IMR-90 (cell line): ENCODE results near the gene UBE2N. TPM values are rescaled to one million over a fixed set of nuclear protein-coding genes. Genes with fewer than 3 reads are reported as not detected.

Experiments
- ATAC-seq: fragments of 200-7000 bp; cut with Tn5 transposase; 2 replicates; pipeline ENCODE4 v1.9.1; 2020; ENCODE audit warnings: low read depth, mild to moderate bottlenecking, moderate library complexity
- BruUV-seq: library from RNA; stranded (reverse); fragments of 400-500 nt; replicated peaks from 2 replicates; lab custom pipeline; 2021; lab: Mats Ljungman, UMichigan
- CTCF ChIA-PET: fragments of 300-600 bp; formaldehyde crosslinking; extraction: SDS; loops from one replicate; lab custom pipeline; 2021; ENCODE audit warnings: antibody characterized with exemption; lab: Yijun Ruan, JAX
- POLR2A ChIA-PET: fragments of 300-600 bp; sonication (Branson Sonifier 250); formaldehyde crosslinking; loops from one replicate; lab custom pipeline; 2022; ENCODE audit warnings: antibody characterized with exemption; ENCODE audit not compliant: unreplicated experiment; lab: Charles Lee
- DNase-seq: peaks from one replicate; pipeline ENCODE4 v3.0.0; 2013
- H2AFZ ChIP-seq: replicated peaks from 2 replicates; pipeline ENCODE3; 2013; ENCODE audit warnings: low read length, mild to moderate bottlenecking; ENCODE audit not compliant: poor library complexity
- H2AK5ac ChIP-seq: 2 replicates; pipeline ENCODE4 v1.6.1; 2013; ENCODE audit warnings: low read depth, low read length, inconsistent platforms
- H2AK9ac ChIP-seq: replicated peaks from 2 replicates; pipeline ENCODE3; 2013; ENCODE audit warnings: mild to moderate bottlenecking, low read depth, low read length, moderate library complexity; ENCODE audit not compliant: poor library complexity
- H2BK120ac ChIP-seq: 2 replicates; pipeline ENCODE4 v1.6.1; 2013; ENCODE audit warnings: low read depth, low read length, inconsistent platforms
- H2BK15ac ChIP-seq: 3 replicates; pipeline ENCODE4 v1.6.1; 2013; ENCODE audit warnings: low read depth, low read length, inconsistent platforms
- H2BK20ac ChIP-seq: 2 replicates; pipeline ENCODE4 v1.6.1; 2013; ENCODE audit warnings: low read depth, mild to moderate bottlenecking, inconsistent platforms, low read length, moderate library complexity
- H2BK5ac ChIP-seq: 2 replicates; pipeline ENCODE4 v1.6.1; 2013; ENCODE audit warnings: mild to moderate bottlenecking, low read depth, low read length, inconsistent platforms; ENCODE audit not compliant: poor library complexity, severe bottlenecking
- H3K14ac ChIP-seq: replicated peaks from 2 replicates; pipeline ENCODE4 v1.6.1; 2013; ENCODE audit warnings: low read depth, low read length, inconsistent platforms
- H3K18ac ChIP-seq: 2 replicates; pipeline ENCODE4 v1.6.1; 2013; ENCODE audit warnings: low read depth, low read length, control low read depth
- H3K23ac ChIP-seq: 2 replicates; pipeline ENCODE4 v1.6.1; 2013; ENCODE audit warnings: low read depth, low read length, inconsistent platforms
- H3K27ac ChIP-seq: 2 replicates; pipeline ENCODE4 v1.5.1; 2013; ENCODE audit warnings: mild to moderate bottlenecking, control low read depth, low read length; ENCODE audit not compliant: insufficient read depth
- H3K27me3 ChIP-seq: 2 replicates; pipeline ENCODE4 v1.6.1; 2013; ENCODE audit warnings: low read length; ENCODE audit not compliant: control insufficient read depth, insufficient read depth
- H3K36me3 ChIP-seq: 2 replicates; pipeline ENCODE4 v1.6.1; 2013; ENCODE audit warnings: low read length, mixed read lengths; ENCODE audit not compliant: control insufficient read depth, insufficient read depth
- H3K4ac ChIP-seq: 2 replicates; pipeline ENCODE4 v1.6.1; 2013; ENCODE audit warnings: low read depth, low read length, inconsistent platforms
- H3K4me1 ChIP-seq: 2 replicates; pipeline ENCODE4 v1.6.1; 2013; ENCODE audit warnings: low read length, mixed read lengths; ENCODE audit not compliant: control insufficient read depth, insufficient read depth
- H3K4me2 ChIP-seq: 2 replicates; pipeline ENCODE4 v1.6.1; 2013; ENCODE audit warnings: low read depth, mild to moderate bottlenecking, control low read depth, low read length, moderate library complexity
- H3K4me3 ChIP-seq: 2 replicates; pipeline ENCODE4 v1.5.1; 2013; ENCODE audit warnings: low read depth, mild to moderate bottlenecking, control low read depth, low read length, moderate library complexity; ENCODE audit not compliant: insufficient read depth
- H3K56ac ChIP-seq: 2 replicates; pipeline ENCODE4 v1.6.1; 2013; ENCODE audit warnings: low read length, inconsistent platforms; ENCODE audit not compliant: insufficient read depth; ENCODE audit errors: extremely low read depth
- H3K79me1 ChIP-seq, 2 experiments: 2 replicates each; pipeline ENCODE4 v1.6.1; 2013; ENCODE audit warnings: low read length in 2 of 2, inconsistent platforms in 1 of 2, low read depth in 1 of 2
- H3K9ac ChIP-seq: 2 replicates; pipeline ENCODE4 v1.6.1; 2013; ENCODE audit warnings: low read depth, low read length, control low read depth
- H3K9me1 ChIP-seq: 2 replicates; pipeline ENCODE4 v1.6.1; 2013; ENCODE audit warnings: low read length, inconsistent platforms; ENCODE audit not compliant: insufficient read depth
- H3K9me3 ChIP-seq: 2 replicates; pipeline ENCODE4 v1.6.1; 2013; ENCODE audit warnings: low read length; ENCODE audit not compliant: control insufficient read depth, insufficient read depth
- H4K20me1 ChIP-seq: 2 replicates; pipeline ENCODE4 v1.6.1; 2013; ENCODE audit warnings: low read length, inconsistent platforms; ENCODE audit not compliant: insufficient read depth
- H4K5ac ChIP-seq: 2 replicates; pipeline ENCODE4 v1.6.1; 2013; ENCODE audit warnings: mild to moderate bottlenecking, low read depth, low read length, control low read depth
- H4K8ac ChIP-seq, 2 experiments: 2 replicates each; pipeline ENCODE4 v1.6.1; 2013; ENCODE audit warnings: low read depth in 2 of 2, low read length in 2 of 2, control low read depth in 1 of 2, inconsistent platforms in 1 of 2
- H4K91ac ChIP-seq: 2 replicates; pipeline ENCODE4 v1.6.1; 2013; ENCODE audit warnings: low read depth, low read length, inconsistent platforms; ENCODE audit not compliant: insufficient read depth
- BHLHE40 ChIP-seq: fragments of 150-350 bp; IDR thresholded peaks from 2 replicates; pipeline ENCODE4 v1.6.1; 2016; ENCODE audit warnings: mild to moderate bottlenecking, low read depth, low read length
- CEBPB ChIP-seq: IDR thresholded peaks from 2 replicates; pipeline ENCODE4 v1.6.1; 2012; ENCODE audit warnings: low read depth, low read length, improper control_type of control experiment
- CHD1 ChIP-seq: IDR thresholded peaks from 2 replicates; pipeline ENCODE4 v1.6.1; 2012; ENCODE audit warnings: low read depth, low read length, improper control_type of control experiment
- FOS ChIP-seq: fragments of 150-350 bp; IDR thresholded peaks from 2 replicates; pipeline ENCODE4 v1.6.1; 2016; ENCODE audit warnings: low read depth, low read length
- MAFK ChIP-seq: IDR thresholded peaks from 2 replicates; pipeline ENCODE4 v1.6.1; 2012; ENCODE audit warnings: low read depth, low read length, improper control_type of control experiment
- MAZ ChIP-seq: IDR thresholded peaks from 2 replicates; pipeline ENCODE4 v1.6.1; 2012; ENCODE audit warnings: low read depth, mild to moderate bottlenecking, low read length, improper control_type of control experiment, moderate library complexity, borderline replicate concordance
- MXI1 ChIP-seq: IDR thresholded peaks from 2 replicates; pipeline ENCODE4 v1.6.1; 2012; ENCODE audit warnings: low read depth, mild to moderate bottlenecking, low read length, moderate library complexity, borderline replicate concordance
- POLR2A ChIP-seq: IDR thresholded peaks from 2 replicates; pipeline ENCODE4 v1.6.1; 2012; ENCODE audit warnings: mild to moderate bottlenecking, low read depth, low read length
- RAD21 ChIP-seq: IDR thresholded peaks from 2 replicates; pipeline ENCODE4 v1.6.1; 2012; ENCODE audit warnings: low read length, improper control_type of control experiment
- RFX5 ChIP-seq: IDR thresholded peaks from 2 replicates; pipeline ENCODE4 v1.8.0; 2012; ENCODE audit warnings: low read depth, mild to moderate bottlenecking, low read length, moderate library complexity
- SMC3 ChIP-seq: fragments of 150-350 bp; IDR thresholded peaks from 2 replicates; pipeline ENCODE4 v1.6.1; 2016; ENCODE audit warnings: low read depth, mild to moderate bottlenecking, antibody characterized with exemption, low read length, moderate library complexity
- WGBS, 2 experiments: methylation state at CpG; one replicate each; pipeline versions ENCODE4 v1.1.5 to v1.1.7; 2013; ENCODE audit warnings: missing lambda C conversion rate in 2 of 2; ENCODE audit not compliant: insufficient read length in 1 of 2; ENCODE audit errors: extremely low coverage in 2 of 2; 5-methylcytosine and 5-hydroxymethylcytosine counted together
- dilution Hi-C: fragments of 300-500 bp; cut with HindIII; formaldehyde crosslinking; loops from one replicate; pipeline ENCODE4 v1.14.3; 2018; ENCODE audit warnings: low sequenced_read_pairs; ENCODE audit not compliant: unreplicated experiment
- in situ Hi-C: fragments of 300-500 bp; cut with MboI; formaldehyde crosslinking; loops from 3 replicates; pipeline ENCODE4 v1.14.3; 2019; ENCODE audit warnings: low sequenced_read_pairs, inconsistent platforms, mixed read lengths
- intact Hi-C: fragments of 100-400 bp; cut with micrococcal nuclease; formaldehyde crosslinking; loops from 2 replicates; pipeline ENCODE4 v1.10.0; 2022
- polyA plus RNA-seq, 3 experiments: library from polyadenylated mRNA; depleted of rRNA; stranded (reverse); fragments of >200 nt; gene quantifications; 2 replicates each; pipeline ENCODE4 v1.2.3, GENCODE V29; 2012; ENCODE audit warnings: low replicate concordance in 1 of 3
- total RNA-seq: library from RNA; depleted of rRNA; stranded (reverse); fragments of >200 nt; gene quantifications from 2 replicates; pipeline ENCODE4 v1.2.3, GENCODE V29; 2012
- TF ChIP-seq, protein P1 (sequence below): conservative IDR thresholded peaks from 2 replicates; pipeline ENCODE4 v1.5.1; 2012; ENCODE audit warnings: mild to moderate bottlenecking, low read depth, low read length, improper control_type of control experiment
- TF ChIP-seq, protein P2 (sequence below): fragments of 150-350 bp; IDR thresholded peaks from 2 replicates; pipeline ENCODE4 v1.6.1; 2017; ENCODE audit warnings: mild to moderate bottlenecking, antibody characterized with exemption, low read length, low read depth
- TF ChIP-seq, protein P3 (sequence below): fragments of 150-350 bp; IDR thresholded peaks from 2 replicates; pipeline ENCODE4 v1.6.1; 2016; ENCODE audit warnings: low read depth, mild to moderate bottlenecking, low read length, moderate library complexity, borderline replicate concordance

The UBE2N gene
- total and polyA plus RNA-seq, 2 of the 4 experiments (the other 2 are of a cell fraction) = 64.5 to 103 TPM

DNA sequence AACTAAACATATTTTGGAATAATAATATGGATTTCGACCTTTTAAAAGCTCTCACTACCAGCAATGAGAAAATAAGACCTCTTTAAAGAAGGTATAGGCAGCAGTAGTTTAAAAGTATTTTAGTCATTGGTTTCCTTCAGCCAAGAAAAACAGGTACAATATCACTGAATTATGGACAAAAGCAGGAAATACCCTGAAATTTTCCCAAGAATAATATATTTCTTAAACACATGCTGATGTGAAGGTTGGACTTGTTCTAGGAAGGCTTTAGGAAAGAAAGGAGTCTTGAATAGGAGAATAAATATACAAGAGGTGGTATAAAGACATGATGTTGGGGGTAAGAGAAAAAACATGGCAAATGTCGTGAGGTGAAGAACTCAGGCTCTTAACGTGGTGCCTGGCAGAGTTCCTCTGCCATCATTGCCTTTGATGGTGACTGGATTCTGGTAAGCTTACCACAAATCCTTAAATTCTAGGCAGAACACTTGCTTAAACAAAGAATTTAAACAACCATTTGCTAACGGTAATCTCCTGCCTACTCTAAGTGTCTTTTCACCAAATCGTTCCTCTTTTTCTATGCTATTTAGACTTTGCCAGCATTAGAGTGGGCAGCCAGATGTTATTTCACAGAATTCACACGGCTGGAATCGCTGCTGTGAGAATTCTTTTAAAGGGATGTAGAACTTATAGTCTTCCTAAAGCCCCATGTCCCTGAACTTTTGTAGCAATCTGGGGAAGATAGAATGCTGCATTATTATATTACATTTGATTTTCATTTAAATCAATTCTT, 75.9 kb downstream of the UBE2N start:
- CTCF ChIA-PET = no interaction called here
- no peak overlapping the region for H3K23ac ChIP-seq
- no TSS peak for BruUV-seq
- WGBS, 2 experiments = no CpG with 5 or more reads among the region's 7 CpGs
- POLR2A ChIA-PET = interaction anchor here (0.6 kb wide), 1 partner anchor 431 kb away, joined by 3 read pairs; no protein-coding TSS in a partner anchor
- H3K4me1 ChIP-seq = no peaks in the 10 kb centered on the region
- H4K8ac ChIP-seq = no peak overlapping the region
- no peak for TF ChIP-seq MAZ
- TF ChIP-seq MAFK = no peak
- no peak for TF ChIP-seq CHD1
- TF ChIP-seq, protein P1, sequence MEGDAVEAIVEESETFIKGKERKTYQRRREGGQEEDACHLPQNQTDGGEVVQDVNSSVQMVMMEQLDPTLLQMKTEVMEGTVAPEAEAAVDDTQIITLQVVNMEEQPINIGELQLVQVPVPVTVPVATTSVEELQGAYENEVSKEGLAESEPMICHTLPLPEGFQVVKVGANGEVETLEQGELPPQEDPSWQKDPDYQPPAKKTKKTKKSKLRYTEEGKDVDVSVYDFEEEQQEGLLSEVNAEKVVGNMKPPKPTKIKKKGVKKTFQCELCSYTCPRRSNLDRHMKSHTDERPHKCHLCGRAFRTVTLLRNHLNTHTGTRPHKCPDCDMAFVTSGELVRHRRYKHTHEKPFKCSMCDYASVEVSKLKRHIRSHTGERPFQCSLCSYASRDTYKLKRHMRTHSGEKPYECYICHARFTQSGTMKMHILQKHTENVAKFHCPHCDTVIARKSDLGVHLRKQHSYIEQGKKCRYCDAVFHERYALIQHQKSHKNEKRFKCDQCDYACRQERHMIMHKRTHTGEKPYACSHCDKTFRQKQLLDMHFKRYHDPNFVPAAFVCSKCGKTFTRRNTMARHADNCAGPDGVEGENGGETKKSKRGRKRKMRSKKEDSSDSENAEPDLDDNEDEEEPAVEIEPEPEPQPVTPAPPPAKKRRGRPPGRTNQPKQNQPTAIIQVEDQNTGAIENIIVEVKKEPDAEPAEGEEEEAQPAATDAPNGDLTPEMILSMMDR = no peak
- no peak for TF ChIP-seq RAD21
- TF ChIP-seq CEBPB = no peak
- no peak for TF ChIP-seq MXI1
- TF ChIP-seq RFX5 = no peak
- TF ChIP-seq SMC3 = no peak
- TF ChIP-seq FOS = no peak
- TF ChIP-seq, protein P2, sequence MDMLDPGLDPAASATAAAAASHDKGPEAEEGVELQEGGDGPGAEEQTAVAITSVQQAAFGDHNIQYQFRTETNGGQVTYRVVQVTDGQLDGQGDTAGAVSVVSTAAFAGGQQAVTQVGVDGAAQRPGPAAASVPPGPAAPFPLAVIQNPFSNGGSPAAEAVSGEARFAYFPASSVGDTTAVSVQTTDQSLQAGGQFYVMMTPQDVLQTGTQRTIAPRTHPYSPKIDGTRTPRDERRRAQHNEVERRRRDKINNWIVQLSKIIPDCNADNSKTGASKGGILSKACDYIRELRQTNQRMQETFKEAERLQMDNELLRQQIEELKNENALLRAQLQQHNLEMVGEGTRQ = no peak
- no peak for TF ChIP-seq POLR2A
- TF ChIP-seq, protein P3, sequence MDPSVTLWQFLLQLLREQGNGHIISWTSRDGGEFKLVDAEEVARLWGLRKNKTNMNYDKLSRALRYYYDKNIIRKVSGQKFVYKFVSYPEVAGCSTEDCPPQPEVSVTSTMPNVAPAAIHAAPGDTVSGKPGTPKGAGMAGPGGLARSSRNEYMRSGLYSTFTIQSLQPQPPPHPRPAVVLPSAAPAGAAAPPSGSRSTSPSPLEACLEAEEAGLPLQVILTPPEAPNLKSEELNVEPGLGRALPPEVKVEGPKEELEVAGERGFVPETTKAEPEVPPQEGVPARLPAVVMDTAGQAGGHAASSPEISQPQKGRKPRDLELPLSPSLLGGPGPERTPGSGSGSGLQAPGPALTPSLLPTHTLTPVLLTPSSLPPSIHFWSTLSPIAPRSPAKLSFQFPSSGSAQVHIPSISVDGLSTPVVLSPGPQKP = no peak
- TF ChIP-seq BHLHE40 = no peak
- H2BK120ac ChIP-seq = no peak overlapping the region
- no peak overlapping the region for H2AFZ ChIP-seq
- H3K4me3 ChIP-seq = no peak overlapping the region
- in situ Hi-C loops = no loop called here
- no peak overlapping the region for H3K27ac ChIP-seq
- H2BK15ac ChIP-seq = no peak overlapping the region
- H3K14ac ChIP-seq = no peak overlapping the region
- H3K9me1 ChIP-seq = no peaks in the 10 kb centered on the region
- no peak overlapping the region for H2BK20ac ChIP-seq
- no peaks in the 10 kb centered on the region for H4K20me1 ChIP-seq
- no peak overlapping the region for H3K56ac ChIP-seq
- H3K9ac ChIP-seq = no peak overlapping the region
- intact Hi-C loops = no loop called here
- H3K27me3 ChIP-seq = no peaks in the 10 kb centered on the region
- dilution Hi-C loops = no loop called here
- H3K9me3 ChIP-seq = no peaks in the 10 kb centered on the region
- H2AK5ac ChIP-seq = no peak overlapping the region
- DNase-seq (no peak), ATAC-seq (no peak)
- H3K79me1 ChIP-seq = no peaks in the 10 kb centered on the region
- H3K36me3 ChIP-seq = no peaks in the 10 kb centered on the region
- H3K18ac ChIP-seq = no peak overlapping the region
- no peak overlapping the region for H2AK9ac ChIP-seq
- H3K4ac ChIP-seq = no peak overlapping the region
- no peak overlapping the region for H2BK5ac ChIP-seq
- H3K4me2 ChIP-seq = no peak overlapping the region
- no peak overlapping the region for H4K91ac ChIP-seq
- no peak overlapping the region for H4K5ac ChIP-seq
